Activated CD4-positive, alpha-beta T cell treated with anti-CD3 and anti-CD28 coated beads, Interleukin-2, amount 10 ng/mL, durations not matched to agents 24 days and 14 days (primary cell): ENCODE data around the gene DLL4. TPM values are rescaled to one million over a fixed set of nuclear protein-coding genes. Genes with fewer than 3 reads are reported as not detected.

Source experiments
- DNase-seq: peaks from one replicate; pipeline ENCODE4 v3.0.0; 2022
- H3K27ac Mint-ChIP-seq: one replicate; pipeline ENCODE4 v1.8.0; 2022; ENCODE audit warnings: mild to moderate bottlenecking, mixed read lengths
- H3K27me3 Mint-ChIP-seq: one replicate; pipeline ENCODE4 v1.8.0; 2022; ENCODE audit warnings: mixed read lengths
- H3K36me3 Mint-ChIP-seq: one replicate; pipeline ENCODE4 v1.8.0; 2022; ENCODE audit warnings: low read depth, mild to moderate bottlenecking, mixed read lengths
- H3K4me1 Mint-ChIP-seq: one replicate; pipeline ENCODE4 v1.8.0; 2021; ENCODE audit warnings: mixed read lengths
- H3K4me3 Mint-ChIP-seq: one replicate; pipeline ENCODE4 v1.8.0; 2022; ENCODE audit warnings: mild to moderate bottlenecking, moderate library complexity, mixed read lengths
- H3K9me3 Mint-ChIP-seq: one replicate; pipeline ENCODE4 v1.8.0; 2021; ENCODE audit warnings: mixed read lengths
- intact Hi-C: fragments of 100-400 bp; cut with micrococcal nuclease; formaldehyde crosslinking; loops from one replicate; pipeline ENCODE4 v1.15.1; 2023
- total RNA-seq: library from RNA; stranded (reverse); gene quantifications from 2 replicates; pipeline ENCODE4 v1.2.3, GENCODE V29; 2022

Gene DLL4
- total RNA-seq, 1 donor from 2014 or later: not detected

DNA sequence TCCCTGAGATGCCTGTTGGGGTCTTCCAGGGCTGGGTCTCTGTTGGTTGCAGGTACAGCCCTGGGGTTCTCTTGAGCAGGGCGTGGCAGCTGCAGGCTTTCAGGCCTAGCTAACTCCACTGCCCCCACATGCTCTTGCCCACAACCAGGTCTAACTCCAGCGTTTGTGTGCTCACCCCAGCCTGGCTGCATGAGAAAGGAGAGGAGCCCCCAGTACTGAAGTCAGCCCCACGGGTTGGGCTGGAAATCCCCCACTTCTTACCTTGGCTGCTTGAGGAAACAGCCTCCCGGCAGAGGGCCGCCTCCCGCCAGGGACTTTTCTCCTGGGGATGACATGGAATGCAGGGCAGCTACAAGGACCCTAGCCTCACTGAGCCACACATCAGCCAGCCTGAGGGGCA, 16.7 kb upstream of the DLL4 start:
- Mint-ChIP-seq H3K27me3 (no peaks in the 10 kb centered on the region), H3K27ac (no peak overlapping the region), H3K4me1 (peaks cover 5% of the 10 kb centered on the region), H3K4me3 (no peak overlapping the region), H3K9me3 (no peaks in the 10 kb centered on the region), H3K36me3 (no peaks in the 10 kb centered on the region)
- intact Hi-C loops: no loop called here
- no peak for DNase-seq

GRCh38 chr15:40914013-40914412, 15.1 kb upstream of the DLL4 start:
- DNase-seq: no peak
- Mint-ChIP-seq H3K4me1 (peaks cover 3% of the 10 kb centered on the region), H3K27ac (no peak overlapping the region), H3K36me3 (no peaks in the 10 kb centered on the region), H3K9me3 (no peaks in the 10 kb centered on the region), H3K27me3 (no peaks in the 10 kb centered on the region), H3K4me3 (no peak overlapping the region)
- intact Hi-C loops: no loop called here

DNA sequence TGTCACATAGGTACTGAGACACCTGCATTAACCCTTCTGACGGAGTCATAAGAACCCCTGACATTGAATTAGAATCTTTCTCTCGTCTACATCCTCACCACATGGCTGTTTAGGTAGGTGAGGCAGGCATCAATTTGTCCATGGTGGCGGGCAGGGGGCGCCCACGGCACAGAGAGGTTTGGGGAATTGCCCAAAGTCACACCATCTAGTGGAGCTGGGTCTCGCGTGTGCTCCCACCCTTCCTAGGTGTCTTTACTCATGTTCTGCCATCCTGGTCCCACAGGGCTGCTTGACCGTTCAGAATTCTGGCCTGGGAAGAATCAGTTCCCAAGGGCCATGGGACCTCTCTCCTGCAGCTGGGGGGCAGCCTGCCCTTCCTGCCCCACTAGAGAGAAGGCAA, 14.7 kb upstream of the DLL4 start:
- peaks cover 3% of the 10 kb centered on the region for H3K4me1 Mint-ChIP-seq
- no peaks in the 10 kb centered on the region for H3K36me3 Mint-ChIP-seq
- no peak overlapping the region for H3K4me3 Mint-ChIP-seq
- no peak overlapping the region for H3K27ac Mint-ChIP-seq
- no peak for DNase-seq
- H3K27me3 Mint-ChIP-seq: no peaks in the 10 kb centered on the region
- no peaks in the 10 kb centered on the region for H3K9me3 Mint-ChIP-seq
- intact Hi-C loops: no loop called here

- Mint-ChIP-seq H3K4me3 (no peak overlapping the region), H3K9me3 (no peaks in the 10 kb centered on the region), H3K36me3 (no peaks in the 10 kb centered on the region), H3K4me1 (peaks cover 3% of the 10 kb centered on the region), H3K27ac (no peak overlapping the region), H3K27me3 (no peaks in the 10 kb centered on the region)
- intact Hi-C loops: no loop called here
- DNase-seq: no peak
These were observed 14.0 kb upstream of the DLL4 start for GRCh38 chr15:40915116-40915661.

DNA sequence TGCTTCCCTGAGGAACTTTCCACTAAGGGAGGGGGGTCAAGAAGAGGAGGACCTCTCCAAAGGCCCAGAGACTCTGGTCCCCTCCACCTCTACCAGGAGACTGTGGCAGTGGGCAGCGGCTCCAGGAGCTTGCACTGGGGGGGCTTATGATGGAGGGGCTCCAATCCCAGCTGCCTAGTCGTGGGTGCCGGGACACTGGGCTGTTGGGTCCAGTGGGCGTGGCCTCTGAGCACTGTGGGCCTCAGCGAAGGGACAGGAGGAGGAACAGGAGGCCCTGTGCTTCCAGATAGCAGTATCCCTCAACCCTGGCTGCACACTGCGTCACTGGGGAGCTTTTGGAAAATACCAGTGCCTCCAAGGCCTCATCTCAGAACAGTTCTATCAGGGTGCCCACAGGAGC, 13.5 kb upstream of the DLL4 start:
- Mint-ChIP-seq H3K27me3 (peaks cover 2% of the 10 kb centered on the region), H3K9me3 (no peaks in the 10 kb centered on the region), H3K4me1 (peaks cover 3% of the 10 kb centered on the region), H3K4me3 (no peak overlapping the region), H3K36me3 (no peaks in the 10 kb centered on the region), H3K27ac (no peak overlapping the region)
- intact Hi-C loops: no loop called here
- DNase-seq: no peak

GRCh38 chr15:40917585-40917984, 11.6 kb upstream of the DLL4 start:
- Mint-ChIP-seq H3K36me3 (no peaks in the 10 kb centered on the region), H3K4me3 (no peak overlapping the region), H3K4me1 (no peaks in the 10 kb centered on the region), H3K9me3 (no peaks in the 10 kb centered on the region), H3K27me3 (peaks cover 5% of the 10 kb centered on the region), H3K27ac (no peak overlapping the region)
- intact Hi-C loops: no loop called here
- no peak for DNase-seq

DNA sequence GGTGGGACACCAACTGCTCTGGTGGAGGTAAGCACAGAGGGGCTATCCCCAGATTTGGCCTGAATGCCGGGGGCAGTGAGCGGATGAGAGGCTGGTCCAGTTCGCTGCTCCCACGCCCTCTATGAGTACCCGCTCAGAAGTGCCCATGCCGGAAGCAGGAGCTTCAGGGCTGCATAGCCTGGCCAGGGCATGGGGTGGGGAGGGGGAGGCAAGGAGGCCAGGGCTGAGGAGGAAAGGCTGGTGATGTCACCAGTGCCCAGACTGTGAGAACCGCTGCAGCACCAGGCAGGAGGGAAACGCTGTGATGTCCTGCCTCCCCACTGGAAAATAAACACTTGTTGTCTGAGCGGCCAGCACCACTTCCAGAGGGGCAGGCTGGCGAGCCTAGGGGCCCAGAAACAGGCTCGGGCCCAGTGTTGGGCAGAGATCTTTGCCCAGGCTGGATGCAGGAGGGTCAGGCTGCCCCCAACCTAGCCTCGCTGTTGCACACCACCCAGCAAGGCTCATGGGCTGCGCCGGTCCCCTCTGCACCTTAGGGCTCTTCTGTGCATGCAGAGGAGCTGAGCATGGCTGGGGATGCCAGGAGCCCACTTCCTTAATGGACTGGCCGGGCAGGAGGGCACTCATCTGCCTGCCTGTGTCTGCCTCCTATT, 10.9 kb upstream of the DLL4 start:
- Mint-ChIP-seq H3K4me3 (no peak overlapping the region), H3K27me3 (peaks cover 9% of the 10 kb centered on the region), H3K36me3 (no peaks in the 10 kb centered on the region), H3K4me1 (no peaks in the 10 kb centered on the region), H3K27ac (no peak overlapping the region), H3K9me3 (no peaks in the 10 kb centered on the region)
- no peak for DNase-seq
- intact Hi-C loops: no loop called here

- intact Hi-C loops: no loop called here
- H3K36me3 Mint-ChIP-seq: no peaks in the 10 kb centered on the region
- H3K27me3 Mint-ChIP-seq: peaks cover 13% of the 10 kb centered on the region
- no peak overlapping the region for H3K4me3 Mint-ChIP-seq
- no peaks in the 10 kb centered on the region for H3K4me1 Mint-ChIP-seq
- DNase-seq: no peak
- H3K27ac Mint-ChIP-seq: no peak overlapping the region
- no peaks in the 10 kb centered on the region for H3K9me3 Mint-ChIP-seq
These were observed 10.2 kb upstream of the DLL4 start for GRCh38 chr15:40918799-40919392.

GRCh38 chr15:40921949-40922607, 7.1 kb upstream of the DLL4 start:
- no peaks in the 10 kb centered on the region for H3K36me3 Mint-ChIP-seq
- intact Hi-C loops: no loop called here
- H3K27ac Mint-ChIP-seq: no peak overlapping the region
- peaks cover 9% of the 10 kb centered on the region for H3K4me1 Mint-ChIP-seq
- no peak for DNase-seq
- H3K4me3 Mint-ChIP-seq: no peak overlapping the region
- peaks cover 40% of the 10 kb centered on the region for H3K27me3 Mint-ChIP-seq
- H3K9me3 Mint-ChIP-seq: no peaks in the 10 kb centered on the region

GRCh38 chr15:40922608-40923005, 6.5 kb upstream of the DLL4 start:
- H3K27me3 Mint-ChIP-seq: peaks cover 43% of the 10 kb centered on the region
- intact Hi-C loops: no loop called here
- H3K9me3 Mint-ChIP-seq: no peaks in the 10 kb centered on the region
- H3K4me1 Mint-ChIP-seq: peaks cover 12% of the 10 kb centered on the region
- H3K4me3 Mint-ChIP-seq: no peak overlapping the region
- H3K27ac Mint-ChIP-seq: no peak overlapping the region
- H3K36me3 Mint-ChIP-seq: no peaks in the 10 kb centered on the region
- DNase-seq: no peak

DNA sequence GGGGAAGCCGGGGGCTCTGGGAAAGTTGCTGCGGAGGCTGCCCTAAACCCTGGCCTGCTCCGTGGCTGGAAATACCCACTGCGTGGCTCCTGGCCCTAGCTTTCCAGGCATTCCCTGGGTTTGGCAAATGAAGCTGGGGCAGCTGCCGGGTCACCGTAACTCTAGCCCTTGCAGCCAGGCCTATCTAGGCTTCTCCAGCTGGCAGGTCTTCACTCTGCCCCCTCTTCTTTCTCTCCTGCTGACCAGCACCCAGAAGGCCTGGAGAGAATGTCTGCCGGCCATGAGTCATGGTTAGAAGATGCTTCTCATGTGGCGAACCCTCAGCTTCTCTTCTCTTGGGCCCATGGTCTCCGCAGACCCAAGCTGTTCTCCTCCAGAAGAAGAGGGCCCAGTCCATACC, 5.6 kb upstream of the DLL4 start:
- Mint-ChIP-seq H3K36me3 (no peaks in the 10 kb centered on the region), H3K4me1 (peaks cover 12% of the 10 kb centered on the region), H3K27ac (no peak overlapping the region), H3K27me3 (peaks cover 46% of the 10 kb centered on the region), H3K9me3 (no peaks in the 10 kb centered on the region), H3K4me3 (no peak overlapping the region)
- intact Hi-C loops: no loop called here
- no peak for DNase-seq

DNA sequence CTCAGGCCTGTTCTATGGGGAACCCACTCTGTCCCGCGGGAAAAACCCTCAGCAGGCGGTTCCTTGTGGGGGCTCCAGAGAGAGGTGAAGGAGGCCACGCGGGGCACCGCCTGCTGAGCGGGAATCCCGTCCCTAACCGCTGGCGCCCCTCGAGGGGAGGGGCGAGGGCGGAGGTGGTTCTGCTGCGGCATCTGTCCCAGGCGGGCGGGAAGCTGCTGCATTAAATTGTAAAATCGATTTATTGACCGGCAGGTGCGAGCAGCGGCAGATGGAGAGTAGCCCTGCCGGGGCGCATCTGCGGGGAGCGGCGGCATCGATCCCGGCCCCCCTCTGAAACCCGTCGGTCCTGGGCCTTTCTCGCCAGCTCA, 3.7 kb upstream of the DLL4 start:
- H3K27ac Mint-ChIP-seq: no peak overlapping the region
- peaks cover 2% of the 10 kb centered on the region for H3K36me3 Mint-ChIP-seq
- peaks cover 62% of the 10 kb centered on the region for H3K27me3 Mint-ChIP-seq

GRCh38 chr15:40925863-40926658, 3.1 kb upstream of the DLL4 start:
- H3K9me3 Mint-ChIP-seq: no peaks in the 10 kb centered on the region
- H3K4me1 Mint-ChIP-seq: peaks cover 30% of the 10 kb centered on the region
- peak; percentile 73 for DNase-seq
- H3K36me3 Mint-ChIP-seq: peaks cover 2% of the 10 kb centered on the region
- H3K4me3 Mint-ChIP-seq: peak overlapping the region; percentile 63
- no peak overlapping the region for H3K27ac Mint-ChIP-seq
- peaks cover 63% of the 10 kb centered on the region for H3K27me3 Mint-ChIP-seq
- intact Hi-C loops: no loop called here

More for the DNA sequence above, 3.7 kb upstream of the DLL4 start:
- Mint-ChIP-seq H3K4me1 (peaks cover 24% of the 10 kb centered on the region), H3K9me3 (no peaks in the 10 kb centered on the region), H3K4me3 (no peak overlapping the region)
- intact Hi-C loops: no loop called here
- DNase-seq: no peak
